Fibroblast of villous mesenchyme (primary cell): ENCODE results near the gene HBG2. TPM values are rescaled to one million over a fixed set of nuclear protein-coding genes. Genes with fewer than 3 reads are reported as not detected.

Source experiments
- DNase-seq: peaks from one replicate; pipeline ENCODE4 v3.0.0-alpha.2; 2010; ENCODE audit warnings: low read depth
- H3K4me3 ChIP-seq: 2 replicates; pipeline ENCODE4 v1.5.1; 2011; ENCODE audit warnings: low read depth, mild to moderate bottlenecking, low read length
- CTCF ChIP-seq: IDR thresholded peaks from 2 replicates; pipeline ENCODE4 v1.5.1; 2012; ENCODE audit warnings: low read depth, mild to moderate bottlenecking, low read length; ENCODE audit not compliant: insufficient read depth
- total RNA-seq: library from RNA; depleted of rRNA; stranded (reverse); fragments of >200 nt; gene quantifications from 2 replicates; pipeline ENCODE4 v1.2.3, GENCODE V29; 2012

The HBG2 gene
- total RNA-seq, 1 donor, result not detected

GRCh38 chr11:5242933-5243815, 11.4 kb downstream of the HBG2 start:
- no peak for DNase-seq

GRCh38 chr11:5242208-5242607, 12.4 kb downstream of the HBG2 start:
- DNase-seq, result no peak
- no peak for TF ChIP-seq CTCF

More at GRCh38 chr11:5242933-5243815, 11.4 kb downstream of the HBG2 start:
- H3K4me3 ChIP-seq, result no peak overlapping the region
- no peak for TF ChIP-seq CTCF

GRCh38 chr11:5241458-5241857, 13.1 kb downstream of the HBG2 start:
- no peak for TF ChIP-seq CTCF
- H3K4me3 ChIP-seq, result no peak overlapping the region
- no peak for DNase-seq

More at GRCh38 chr11:5242208-5242607, 12.4 kb downstream of the HBG2 start:
- H3K4me3 ChIP-seq, result no peak overlapping the region

GRCh38 chr11:5240458-5240857, 14.1 kb downstream of the HBG2 start:
- no peak for DNase-seq
- TF ChIP-seq CTCF, result no peak
- H3K4me3 ChIP-seq, result no peak overlapping the region

- DNase-seq, result no peak
- no peak overlapping the region for H3K4me3 ChIP-seq
- TF ChIP-seq CTCF, result no peak
Observed at GRCh38 chr11:5240056-5240455, 14.5 kb downstream of the HBG2 start.

GRCh38 chr11:5239046-5239445, 15.5 kb downstream of the HBG2 start:
- no peak for TF ChIP-seq CTCF
- H3K4me3 ChIP-seq, result no peak overlapping the region
- no peak for DNase-seq
